Neural cell (in vitro differentiated cells): ENCODE measurements around the gene PPP1R12A.

ENCODE experiments used
- EP300 ChIP-seq: fragments of 450-650 bp; conservative IDR thresholded peaks from 2 replicates; pipeline ENCODE4 v1.6.1; 2014; ENCODE audit warnings: antibody characterized with exemption, mild to moderate bottlenecking, moderate library complexity; ENCODE audit not compliant: poor library complexity, severe bottlenecking
- EZH2 ChIP-seq: fragments of 200-600, 300-800 bp; shearing (Covaris generic), sonication (generic); IDR thresholded peaks from 2 replicates; pipeline ENCODE4 v1.6.1; 2014; ENCODE audit warnings: antibody characterized with exemption, low read length, borderline replicate concordance, mild to moderate bottlenecking; ENCODE audit not compliant: insufficient read depth, poor library complexity, severe bottlenecking
- POLR2AphosphoS5 ChIP-seq: IDR thresholded peaks from 2 replicates; pipeline ENCODE4 v1.6.1; 2012
- RAD21 ChIP-seq: fragments of 450-650 bp; conservative IDR thresholded peaks from 2 replicates; pipeline ENCODE4 v1.6.1; 2014; ENCODE audit warnings: antibody characterized with exemption, mild to moderate bottlenecking, moderate library complexity
- SMC3 ChIP-seq: fragments of 450-650 bp; conservative IDR thresholded peaks from 2 replicates; pipeline ENCODE4 v1.6.1; 2014; ENCODE audit warnings: antibody characterized with exemption, mild to moderate bottlenecking, moderate library complexity; ENCODE audit not compliant: poor library complexity
- TAF1 ChIP-seq: IDR thresholded peaks from 2 replicates; pipeline ENCODE4 v1.6.1; 2012; ENCODE audit warnings: low read depth
- TF ChIP-seq, protein P1 (sequence below): fragments of 450-650 bp; IDR thresholded peaks from 2 replicates; pipeline ENCODE4 v1.5.1; 2014; ENCODE audit warnings: antibody characterized with exemption, mild to moderate bottlenecking, moderate library complexity; ENCODE audit not compliant: poor library complexity, severe bottlenecking
- TF ChIP-seq, protein P2 (sequence below): IDR thresholded peaks from 2 replicates; pipeline ENCODE4 v1.6.1; 2012; ENCODE audit warnings: borderline replicate concordance

DNA sequence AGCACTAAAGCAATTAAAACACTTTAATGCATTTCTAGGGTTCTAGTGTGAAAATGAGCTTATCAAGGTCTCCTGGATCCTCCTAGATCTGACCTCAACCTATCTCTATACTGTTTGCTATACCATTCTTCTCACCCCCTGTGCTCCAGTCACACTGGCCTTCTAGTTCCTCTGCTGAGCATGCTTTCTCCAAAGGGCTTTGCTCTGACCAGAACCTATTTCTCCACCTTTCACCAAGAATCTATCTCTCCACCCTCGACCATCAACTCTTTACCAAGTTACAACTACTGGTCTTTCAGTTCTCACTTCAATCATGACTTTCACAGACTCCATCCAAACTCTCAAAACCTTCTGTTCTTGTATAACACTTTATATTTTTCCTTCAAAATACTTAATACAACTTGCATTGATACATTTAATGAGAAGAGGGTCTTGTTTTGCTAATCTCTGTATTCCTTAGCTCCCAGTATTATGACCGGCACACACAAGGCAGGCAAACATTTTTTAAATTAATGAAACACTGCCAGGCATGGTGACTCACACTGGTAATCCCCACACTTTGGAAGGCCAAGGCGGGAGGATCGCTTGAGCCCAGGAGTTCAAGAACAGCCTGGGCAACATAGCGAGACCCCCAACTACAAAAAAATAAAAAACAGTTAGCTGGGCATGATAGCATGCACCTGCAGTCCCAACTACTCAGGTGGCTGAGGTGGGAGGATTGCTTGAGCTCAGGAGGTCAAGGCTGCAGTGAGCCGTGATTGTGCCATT is 22.8 kb downstream of the PPP1R12A start:
- TF ChIP-seq, protein P1, sequence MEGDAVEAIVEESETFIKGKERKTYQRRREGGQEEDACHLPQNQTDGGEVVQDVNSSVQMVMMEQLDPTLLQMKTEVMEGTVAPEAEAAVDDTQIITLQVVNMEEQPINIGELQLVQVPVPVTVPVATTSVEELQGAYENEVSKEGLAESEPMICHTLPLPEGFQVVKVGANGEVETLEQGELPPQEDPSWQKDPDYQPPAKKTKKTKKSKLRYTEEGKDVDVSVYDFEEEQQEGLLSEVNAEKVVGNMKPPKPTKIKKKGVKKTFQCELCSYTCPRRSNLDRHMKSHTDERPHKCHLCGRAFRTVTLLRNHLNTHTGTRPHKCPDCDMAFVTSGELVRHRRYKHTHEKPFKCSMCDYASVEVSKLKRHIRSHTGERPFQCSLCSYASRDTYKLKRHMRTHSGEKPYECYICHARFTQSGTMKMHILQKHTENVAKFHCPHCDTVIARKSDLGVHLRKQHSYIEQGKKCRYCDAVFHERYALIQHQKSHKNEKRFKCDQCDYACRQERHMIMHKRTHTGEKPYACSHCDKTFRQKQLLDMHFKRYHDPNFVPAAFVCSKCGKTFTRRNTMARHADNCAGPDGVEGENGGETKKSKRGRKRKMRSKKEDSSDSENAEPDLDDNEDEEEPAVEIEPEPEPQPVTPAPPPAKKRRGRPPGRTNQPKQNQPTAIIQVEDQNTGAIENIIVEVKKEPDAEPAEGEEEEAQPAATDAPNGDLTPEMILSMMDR: no peak
- TF ChIP-seq, protein P2, sequence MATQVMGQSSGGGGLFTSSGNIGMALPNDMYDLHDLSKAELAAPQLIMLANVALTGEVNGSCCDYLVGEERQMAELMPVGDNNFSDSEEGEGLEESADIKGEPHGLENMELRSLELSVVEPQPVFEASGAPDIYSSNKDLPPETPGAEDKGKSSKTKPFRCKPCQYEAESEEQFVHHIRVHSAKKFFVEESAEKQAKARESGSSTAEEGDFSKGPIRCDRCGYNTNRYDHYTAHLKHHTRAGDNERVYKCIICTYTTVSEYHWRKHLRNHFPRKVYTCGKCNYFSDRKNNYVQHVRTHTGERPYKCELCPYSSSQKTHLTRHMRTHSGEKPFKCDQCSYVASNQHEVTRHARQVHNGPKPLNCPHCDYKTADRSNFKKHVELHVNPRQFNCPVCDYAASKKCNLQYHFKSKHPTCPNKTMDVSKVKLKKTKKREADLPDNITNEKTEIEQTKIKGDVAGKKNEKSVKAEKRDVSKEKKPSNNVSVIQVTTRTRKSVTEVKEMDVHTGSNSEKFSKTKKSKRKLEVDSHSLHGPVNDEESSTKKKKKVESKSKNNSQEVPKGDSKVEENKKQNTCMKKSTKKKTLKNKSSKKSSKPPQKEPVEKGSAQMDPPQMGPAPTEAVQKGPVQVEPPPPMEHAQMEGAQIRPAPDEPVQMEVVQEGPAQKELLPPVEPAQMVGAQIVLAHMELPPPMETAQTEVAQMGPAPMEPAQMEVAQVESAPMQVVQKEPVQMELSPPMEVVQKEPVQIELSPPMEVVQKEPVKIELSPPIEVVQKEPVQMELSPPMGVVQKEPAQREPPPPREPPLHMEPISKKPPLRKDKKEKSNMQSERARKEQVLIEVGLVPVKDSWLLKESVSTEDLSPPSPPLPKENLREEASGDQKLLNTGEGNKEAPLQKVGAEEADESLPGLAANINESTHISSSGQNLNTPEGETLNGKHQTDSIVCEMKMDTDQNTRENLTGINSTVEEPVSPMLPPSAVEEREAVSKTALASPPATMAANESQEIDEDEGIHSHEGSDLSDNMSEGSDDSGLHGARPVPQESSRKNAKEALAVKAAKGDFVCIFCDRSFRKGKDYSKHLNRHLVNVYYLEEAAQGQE: no peak
- TF ChIP-seq EP300 (no peak), EZH2 (no peak), SMC3 (no peak), RAD21 (no peak), POLR2AphosphoS5 (no peak), TAF1 (no peak)
